Mammary epithelial cell (primary cell): ENCODE measurements around the gene SRGAP1.

Experiments used
- EZH2 ChIP-seq: IDR thresholded peaks from 2 replicates; pipeline ENCODE4 v1.6.1; 2012; ENCODE audit warnings: low read length, inconsistent platforms, borderline replicate concordance
- TF ChIP-seq, protein P1 (sequence below), 2 donors: IDR thresholded peaks in 1 of 2; conservative IDR thresholded peaks in 1 of 2; 2 replicates each; pipeline ENCODE4 v1.5.1; 2011 to 2012; ENCODE audit warnings: inconsistent platforms in 2 of 2, low read length in 2 of 2, mild to moderate bottlenecking in 2 of 2, control low read depth in 1 of 2, low read depth in 1 of 2; ENCODE audit not compliant: insufficient read depth in 1 of 2; ENCODE audit errors: extremely low read depth in 1 of 2

DNA sequence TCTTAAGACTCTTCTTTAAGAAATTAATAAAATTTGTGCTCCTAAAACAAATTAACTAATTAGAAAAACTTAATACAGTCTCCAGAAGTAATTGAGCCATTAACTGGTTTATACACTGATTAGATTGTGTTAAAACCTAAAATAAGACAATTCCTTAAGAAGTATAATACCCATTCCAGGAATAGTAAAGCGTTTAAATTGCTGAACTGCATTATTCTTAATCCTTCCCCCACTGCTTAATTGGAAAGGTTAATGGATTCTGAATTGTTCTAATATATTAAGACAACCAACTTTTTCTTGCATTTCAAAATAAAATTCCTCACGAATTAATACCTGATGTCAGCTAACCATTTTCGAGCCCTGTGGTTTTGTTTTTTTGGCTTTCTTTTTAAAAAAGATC, 249.2 kb downstream of the SRGAP1 start:
- TF ChIP-seq, protein P1, sequence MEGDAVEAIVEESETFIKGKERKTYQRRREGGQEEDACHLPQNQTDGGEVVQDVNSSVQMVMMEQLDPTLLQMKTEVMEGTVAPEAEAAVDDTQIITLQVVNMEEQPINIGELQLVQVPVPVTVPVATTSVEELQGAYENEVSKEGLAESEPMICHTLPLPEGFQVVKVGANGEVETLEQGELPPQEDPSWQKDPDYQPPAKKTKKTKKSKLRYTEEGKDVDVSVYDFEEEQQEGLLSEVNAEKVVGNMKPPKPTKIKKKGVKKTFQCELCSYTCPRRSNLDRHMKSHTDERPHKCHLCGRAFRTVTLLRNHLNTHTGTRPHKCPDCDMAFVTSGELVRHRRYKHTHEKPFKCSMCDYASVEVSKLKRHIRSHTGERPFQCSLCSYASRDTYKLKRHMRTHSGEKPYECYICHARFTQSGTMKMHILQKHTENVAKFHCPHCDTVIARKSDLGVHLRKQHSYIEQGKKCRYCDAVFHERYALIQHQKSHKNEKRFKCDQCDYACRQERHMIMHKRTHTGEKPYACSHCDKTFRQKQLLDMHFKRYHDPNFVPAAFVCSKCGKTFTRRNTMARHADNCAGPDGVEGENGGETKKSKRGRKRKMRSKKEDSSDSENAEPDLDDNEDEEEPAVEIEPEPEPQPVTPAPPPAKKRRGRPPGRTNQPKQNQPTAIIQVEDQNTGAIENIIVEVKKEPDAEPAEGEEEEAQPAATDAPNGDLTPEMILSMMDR (conservative IDR thresholded peaks at IDR 0.05 in 1 of 2, IDR thresholded peaks at IDR 0.05 in 1 of 2; ENCODE audit: extremely low read depth in 1 of 2, insufficient read depth in 1 of 2, low read depth in 1 of 2, low read length in 2 of 2) = no peak
- no peak for TF ChIP-seq EZH2
